Measurements from ENCODE around the gene GUCD1. TPM values are rescaled to one million over a fixed set of nuclear protein-coding genes. Genes with fewer than 3 reads are reported as not detected.

Gene GUCD1
- total RNA-seq, 1 donor from 2014 or later: 81.8 TPM

- no peaks in the 10 kb centered on the region for H3K36me3 ChIP-seq (ENCODE audit: control insufficient read depth, insufficient read depth, low read length)
- H3K4me3 ChIP-seq (ENCODE audit: low read depth, low read length): no peak overlapping the region
- H3K27me3 ChIP-seq (ENCODE audit: control insufficient read depth, insufficient read depth, low read length): no peaks in the 10 kb centered on the region
- no peak for DNase-seq (ENCODE audit: low read depth)
- TF ChIP-seq CTCF (IDR thresholded peaks at IDR 0.05; ENCODE audit: insufficient read depth, low read length, poor library complexity, severe bottlenecking): no peak
These were observed 12.1 kb upstream of the GUCD1 start for GRCh38 chr22:24566899-24567511.

- no peak for DNase-seq (ENCODE audit: low read depth)
- H3K27me3 ChIP-seq (ENCODE audit: control insufficient read depth, insufficient read depth, low read length): no peaks in the 10 kb centered on the region
- no peaks in the 10 kb centered on the region for H3K36me3 ChIP-seq (ENCODE audit: control insufficient read depth, insufficient read depth, low read length)
- H3K4me3 ChIP-seq (ENCODE audit: low read depth, low read length): no peak overlapping the region
- TF ChIP-seq CTCF (IDR thresholded peaks at IDR 0.05; ENCODE audit: insufficient read depth, low read length, poor library complexity, severe bottlenecking): no peak
These were observed 10.1 kb upstream of the GUCD1 start for GRCh38 chr22:24565077-24565476.

GRCh38 chr22:24564376-24565058 is 9.6 kb upstream of the GUCD1 start:
- no peak for DNase-seq (ENCODE audit: low read depth)
- TF ChIP-seq CTCF (IDR thresholded peaks at IDR 0.05; ENCODE audit: insufficient read depth, low read length, poor library complexity, severe bottlenecking): no peak
- Histone ChIP-seq H3K36me3 (ENCODE audit: control insufficient read depth, insufficient read depth, low read length) (no peaks in the 10 kb centered on the region), H3K27me3 (ENCODE audit: control insufficient read depth, insufficient read depth, low read length) (no peaks in the 10 kb centered on the region), H3K4me3 (ENCODE audit: low read depth, low read length) (no peak overlapping the region)

- Histone ChIP-seq H3K4me3 (ENCODE audit: low read depth, low read length) (no peak overlapping the region), H3K36me3 (ENCODE audit: control insufficient read depth, insufficient read depth, low read length) (no peaks in the 10 kb centered on the region), H3K27me3 (ENCODE audit: control insufficient read depth, insufficient read depth, low read length) (no peaks in the 10 kb centered on the region)
- DNase-seq (ENCODE audit: low read depth): no peak
- TF ChIP-seq CTCF (IDR thresholded peaks at IDR 0.05; ENCODE audit: insufficient read depth, low read length, poor library complexity, severe bottlenecking): no peak
These were observed 8.3 kb upstream of the GUCD1 start for GRCh38 chr22:24563246-24563645.

- Histone ChIP-seq H3K27me3 (ENCODE audit: control insufficient read depth, insufficient read depth, low read length) (no peaks in the 10 kb centered on the region), H3K4me3 (ENCODE audit: low read depth, low read length) (no peak overlapping the region), H3K36me3 (ENCODE audit: control insufficient read depth, insufficient read depth, low read length) (no peaks in the 10 kb centered on the region)
- DNase-seq (ENCODE audit: low read depth): no peak
- TF ChIP-seq CTCF (IDR thresholded peaks at IDR 0.05; ENCODE audit: insufficient read depth, low read length, poor library complexity, severe bottlenecking): no peak
These were observed 4.5 kb upstream of the GUCD1 start for GRCh38 chr22:24559471-24559870.
